ENCODE data around the gene RPS27A. TPM values are rescaled to one million over a fixed set of nuclear protein-coding genes. Genes with fewer than 3 reads are reported as not detected.
"Not testable (repeated sequence)": the region's sequence is repeated elsewhere in the genome, so short reads cannot be mapped to it uniquely, and the experiment has no call there.

The RPS27A gene
- total and polyA plus RNA-seq, 2 experiments from 2014 or later: 1,606 to 1,672 TPM

DNA sequence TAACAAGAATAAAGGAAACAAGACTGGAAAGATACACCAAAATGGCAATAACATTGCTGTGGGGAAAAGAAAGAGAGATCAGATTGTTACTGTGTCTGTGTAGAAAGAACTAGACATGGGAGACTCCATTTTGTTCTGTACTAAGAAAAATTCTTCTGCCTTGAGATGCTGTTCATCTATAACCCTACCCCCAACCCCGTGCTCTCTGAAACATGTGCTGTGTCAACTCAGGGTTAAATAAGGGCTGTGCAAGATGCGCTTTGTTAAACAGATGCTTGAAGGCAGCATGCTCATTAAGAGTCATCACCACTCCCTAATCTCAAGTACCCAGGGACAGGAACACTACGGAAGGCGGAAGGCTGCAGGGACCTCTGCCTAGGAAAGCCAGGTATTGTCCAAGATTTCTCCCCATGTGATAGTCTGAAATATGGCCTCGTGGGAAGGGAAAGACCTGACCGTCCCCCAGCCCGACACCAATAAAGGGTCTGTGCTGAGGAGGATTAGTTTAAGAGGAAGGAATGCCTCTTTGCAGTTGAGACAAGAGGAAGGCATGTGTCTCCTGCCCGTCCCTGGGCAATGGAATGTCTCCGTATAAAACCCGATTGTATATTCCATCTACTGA is 46.8 kb downstream of the RPS27A start:
- not testable (repeated sequence) for H3K36me3 Mint-ChIP-seq (ENCODE audit: low read depth); H2AFZ ChIP-seq; H3K27me3 ChIP-seq (ENCODE audit: insufficient read depth); H4K20me1 ChIP-seq (replicated peaks; ENCODE audit: insufficient read depth); H3K9me3 Mint-ChIP-seq; H3K36me3 ChIP-seq (ENCODE audit: insufficient read depth); H3K79me2 ChIP-seq (replicated peaks; ENCODE audit: insufficient read depth); H3K9me2 ChIP-seq (ENCODE audit: insufficient read depth); ATAC-seq
- Histone ChIP-seq H3F3A (replicated peaks; ENCODE audit: low read depth) (peaks cover 21% of the 10 kb centered on the region), H3K27ac (ENCODE audit: low read depth) (peak overlapping the region; percentile 99), H3K4me1 (ENCODE audit: insufficient read depth) (peaks cover 33% of the 10 kb centered on the region), H3K4me3 (peak overlapping the region; percentile 36), H3K4me2 (peak overlapping the region; percentile 61)
- H3K4me1 Mint-ChIP-seq: peaks cover 30% of the 10 kb centered on the region
- peak overlapping the region; percentile 59 for H3K4me3 Mint-ChIP-seq
- H3K27ac Mint-ChIP-seq: peak overlapping the region; percentile 96
- peak; percentile 63 for DNase-seq (ENCODE audit: low spot score)
- peaks cover 16% of the 10 kb centered on the region for H3K27me3 Mint-ChIP-seq (ENCODE audit: insufficient read depth, low read depth, poor library complexity)
- TF ChIP-seq NANOG (IDR thresholded peaks at IDR 0.05; ENCODE audit: borderline replicate concordance) (peak; percentile 11; the same call in 1 of the 2 replicates), POLR2AphosphoS5 (IDR thresholded peaks at IDR 0.05; ENCODE audit: low read depth) (peak; percentile 50)

DNA sequence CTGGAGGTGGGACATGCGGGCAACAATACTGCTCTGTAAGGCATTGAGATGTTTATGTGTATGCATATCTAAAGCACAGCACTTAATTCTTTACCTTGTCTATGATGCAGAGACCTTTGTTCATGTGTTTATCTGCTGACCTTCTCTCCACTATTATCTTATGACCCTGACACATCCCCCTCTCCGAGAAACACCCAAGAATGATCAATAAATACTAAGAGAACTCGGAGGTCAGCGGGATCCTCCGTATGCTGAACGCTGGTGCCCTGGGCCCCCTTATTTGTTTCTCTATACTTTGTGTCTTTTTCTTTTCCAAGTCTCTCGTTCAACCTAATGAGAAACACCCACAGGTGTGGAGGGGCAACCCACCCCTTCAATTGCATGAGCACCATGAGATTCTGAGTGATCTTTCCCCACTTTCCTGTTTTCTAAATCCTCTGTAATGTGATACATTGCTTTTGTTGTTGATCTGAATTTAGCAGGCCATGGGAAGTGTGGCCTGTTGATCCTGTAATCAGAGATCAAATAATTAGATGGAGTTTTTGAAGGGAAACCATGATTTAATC is 47.5 kb downstream of the RPS27A start:
- peak overlapping the region; percentile 36 for H3K4me3 ChIP-seq
- TF ChIP-seq NANOG (IDR thresholded peaks at IDR 0.05; ENCODE audit: borderline replicate concordance): peak; percentile 3; the same call in 1 of the 2 replicates
- peak; percentile 9; the same call in 1 of the 2 replicates for TF ChIP-seq POLR2AphosphoS5 (IDR thresholded peaks at IDR 0.05; ENCODE audit: low read depth)
- H3K27me3 ChIP-seq (ENCODE audit: insufficient read depth); H3K36me3 ChIP-seq (ENCODE audit: insufficient read depth); H3K79me2 ChIP-seq (replicated peaks; ENCODE audit: insufficient read depth); H3K36me3 Mint-ChIP-seq (ENCODE audit: low read depth); H2AFZ ChIP-seq; H4K20me1 ChIP-seq (replicated peaks; ENCODE audit: insufficient read depth); H3K9me2 ChIP-seq (ENCODE audit: insufficient read depth); H3K9me3 Mint-ChIP-seq: not testable (repeated sequence)
- peak overlapping the region; percentile 96 for H3K27ac Mint-ChIP-seq
- H3K27me3 Mint-ChIP-seq (ENCODE audit: insufficient read depth, low read depth, poor library complexity): peaks cover 16% of the 10 kb centered on the region
- H3K4me1 Mint-ChIP-seq: peaks cover 30% of the 10 kb centered on the region
- H3K4me1 ChIP-seq (ENCODE audit: insufficient read depth): peaks cover 33% of the 10 kb centered on the region
- ATAC-seq (peak; percentile 10), DNase-seq (ENCODE audit: low spot score) (peak; percentile 37)
- H3F3A ChIP-seq (replicated peaks; ENCODE audit: low read depth): peaks cover 23% of the 10 kb centered on the region
- H3K27ac ChIP-seq (ENCODE audit: low read depth): peak overlapping the region; percentile 99
- peak overlapping the region; percentile 59 for H3K4me3 Mint-ChIP-seq
- peak overlapping the region; percentile 60 for H3K4me2 ChIP-seq

DNA sequence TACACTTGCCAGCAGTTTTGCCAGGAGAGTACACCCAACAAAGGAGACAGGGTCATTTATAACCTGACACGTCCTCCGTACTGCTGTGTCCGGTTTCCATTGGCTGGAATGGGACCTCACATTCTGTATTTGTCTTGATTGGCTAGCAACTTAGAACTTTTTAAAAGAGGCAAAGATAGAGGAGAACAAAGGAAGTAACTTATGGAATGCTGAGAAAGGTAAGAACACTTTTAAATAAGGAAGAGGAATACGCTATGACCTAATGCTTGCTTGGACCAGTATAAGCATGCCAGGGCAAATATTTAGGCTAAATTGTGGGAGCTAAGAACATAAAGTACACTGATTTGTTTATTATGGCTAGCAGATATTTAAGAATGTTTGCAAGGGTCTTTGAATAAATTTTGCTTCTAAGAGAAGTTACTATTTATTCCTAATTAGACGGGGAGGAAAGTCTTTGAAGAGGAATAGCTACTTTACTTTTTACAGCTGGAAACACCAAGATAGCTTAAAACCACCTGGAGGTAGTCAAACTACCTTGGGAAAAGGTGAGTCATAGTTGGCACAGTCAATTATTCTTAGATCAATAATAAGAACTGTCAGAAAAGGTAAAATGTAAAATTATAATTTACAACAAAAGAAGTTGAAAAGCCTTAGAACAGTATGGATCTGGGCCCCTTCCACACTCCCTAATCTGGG is 48.5 kb downstream of the RPS27A start:
- Histone ChIP-seq H3K4me3 (peak overlapping the region; percentile 65; the same call in 1 of the 2 replicates), H3F3A (replicated peaks; ENCODE audit: low read depth) (peaks cover 23% of the 10 kb centered on the region), H3K4me2 (peak overlapping the region; percentile 81), H3K4me1 (ENCODE audit: insufficient read depth) (peaks cover 33% of the 10 kb centered on the region), H3K27ac (ENCODE audit: low read depth) (peak overlapping the region; percentile 99)
- not testable (repeated sequence) for H3K36me3 ChIP-seq (ENCODE audit: insufficient read depth); H2AFZ ChIP-seq; H3K79me2 ChIP-seq (replicated peaks; ENCODE audit: insufficient read depth); H3K36me3 Mint-ChIP-seq (ENCODE audit: low read depth); H4K20me1 ChIP-seq (replicated peaks; ENCODE audit: insufficient read depth); H3K9me2 ChIP-seq (ENCODE audit: insufficient read depth); H3K9me3 Mint-ChIP-seq; ATAC-seq; H3K27me3 ChIP-seq (ENCODE audit: insufficient read depth); DNase-seq (ENCODE audit: low spot score)
- H3K27ac Mint-ChIP-seq: peak overlapping the region; percentile 96
- peak overlapping the region; percentile 59 for H3K4me3 Mint-ChIP-seq
- H3K27me3 Mint-ChIP-seq (ENCODE audit: insufficient read depth, low read depth, poor library complexity): peaks cover 16% of the 10 kb centered on the region
- peaks cover 30% of the 10 kb centered on the region for H3K4me1 Mint-ChIP-seq
